H9 (cell line): ENCODE results near the gene DNAJC7. TPM values are rescaled to one million over a fixed set of nuclear protein-coding genes. Genes with fewer than 3 reads are reported as not detected.

Experiments used
- DNase-seq: peaks from one replicate; pipeline ENCODE4 v3.0.0-alpha.2; 2017
- H2AFZ ChIP-seq: one replicate; pipeline ENCODE4 v1.6.1; 2013; ENCODE audit warnings: mild to moderate bottlenecking, low read length, control low read depth, moderate library complexity
- H2AK5ac ChIP-seq: 2 replicates; pipeline ENCODE4 v1.6.1; 2013; ENCODE audit warnings: low read length, control low read depth, mixed read lengths; ENCODE audit not compliant: insufficient read length
- H2BK120ac ChIP-seq: one replicate; pipeline ENCODE4 v1.6.1; 2013; ENCODE audit warnings: low read depth, mild to moderate bottlenecking, low read length, control low read depth, inconsistent platforms; ENCODE audit not compliant: poor library complexity, severe bottlenecking
- H2BK12ac ChIP-seq: 2 replicates; pipeline ENCODE4 v1.6.1; 2013; ENCODE audit warnings: low read length, control low read depth, mixed read lengths, low read depth; ENCODE audit not compliant: insufficient read length
- H2BK15ac ChIP-seq: 2 replicates; pipeline ENCODE4 v1.6.1; 2013; ENCODE audit warnings: low read depth, low read length, control low read depth
- H2BK20ac ChIP-seq: one replicate; pipeline ENCODE4 v1.6.1; 2013; ENCODE audit warnings: low read depth, mild to moderate bottlenecking, low read length, control low read depth, inconsistent platforms; ENCODE audit not compliant: poor library complexity, severe bottlenecking
- H2BK5ac ChIP-seq: 2 replicates; pipeline ENCODE4 v1.6.1; 2013; ENCODE audit warnings: low read length, control low read depth, mixed read lengths; ENCODE audit not compliant: insufficient read length
- H3K14ac ChIP-seq: 2 replicates; pipeline ENCODE4 v1.6.1; 2013; ENCODE audit warnings: low read length, control low read depth; ENCODE audit not compliant: insufficient read depth
- H3K18ac ChIP-seq: 2 replicates; pipeline ENCODE4 v1.6.1; 2013; ENCODE audit warnings: low read depth, mild to moderate bottlenecking, mixed read lengths, low read length, control low read depth; ENCODE audit not compliant: insufficient read length
- H3K23ac ChIP-seq: 2 replicates; pipeline ENCODE4 v1.6.1; 2013; ENCODE audit warnings: low read length, control low read depth, mixed read lengths, low read depth; ENCODE audit not compliant: insufficient read length
- H3K23me2 ChIP-seq: 2 replicates; pipeline ENCODE4 v1.6.1; 2013; ENCODE audit warnings: low read depth, mild to moderate bottlenecking, mixed read lengths, low read length, control low read depth; ENCODE audit not compliant: insufficient read length, poor library complexity, severe bottlenecking
- H3K27ac ChIP-seq: 2 replicates; pipeline ENCODE4 v1.5.1; 2013; ENCODE audit warnings: low read length, control low read depth, mixed read lengths, low read depth; ENCODE audit not compliant: insufficient read length
- H3K27me3 ChIP-seq: 2 replicates; pipeline ENCODE4 v1.6.1; 2013; ENCODE audit warnings: low read length, control low read depth, inconsistent platforms; ENCODE audit not compliant: insufficient read depth
- H3K4ac ChIP-seq: 2 replicates; pipeline ENCODE4 v1.6.1; 2013; ENCODE audit warnings: low read depth, mild to moderate bottlenecking, control low read depth, inconsistent platforms, low read length, moderate library complexity
- H3K4me1 ChIP-seq: 2 replicates; pipeline ENCODE4 v1.6.1; 2013; ENCODE audit warnings: low read length, control low read depth, inconsistent platforms; ENCODE audit not compliant: insufficient read depth
- H3K4me2 ChIP-seq: 2 replicates; pipeline ENCODE4 v1.6.1; 2013; ENCODE audit warnings: low read length, control low read depth, mixed read lengths; ENCODE audit not compliant: insufficient read length, insufficient read depth
- H3K56ac ChIP-seq: 2 replicates; pipeline ENCODE4 v1.6.1; 2013; ENCODE audit warnings: low read depth, mild to moderate bottlenecking, mixed read lengths, low read length, control low read depth; ENCODE audit not compliant: insufficient read length
- H3K79me1 ChIP-seq: 2 replicates; pipeline ENCODE4 v1.6.1; 2013; ENCODE audit warnings: low read depth, mild to moderate bottlenecking, moderate library complexity, low read length, control low read depth, inconsistent platforms; ENCODE audit not compliant: insufficient read depth, poor library complexity, severe bottlenecking
- H3K79me2 ChIP-seq: 2 replicates; pipeline ENCODE4 v1.6.1; 2013; ENCODE audit warnings: low read length, control low read depth, inconsistent platforms; ENCODE audit not compliant: insufficient read depth
- H3K9ac ChIP-seq: 2 replicates; pipeline ENCODE4 v1.6.1; 2013; ENCODE audit warnings: low read length, control low read depth, mixed read lengths; ENCODE audit not compliant: insufficient read length; ENCODE audit errors: extremely low read depth
- H3K9me3 ChIP-seq: one replicate; pipeline ENCODE4 v1.6.1; 2013; ENCODE audit warnings: low read depth, low read length, inconsistent platforms; ENCODE audit not compliant: control insufficient read depth
- H3T11ph ChIP-seq: one replicate; pipeline ENCODE4 v1.6.1; 2013; ENCODE audit warnings: mild to moderate bottlenecking, low read length, control low read depth, inconsistent platforms
- H4K20me1 ChIP-seq: one replicate; pipeline ENCODE4 v1.6.1; 2013; ENCODE audit not compliant: control insufficient read depth, insufficient read length, insufficient read depth
- H4K5ac ChIP-seq: 2 replicates; pipeline ENCODE4 v1.6.1; 2013; ENCODE audit warnings: low read depth, mild to moderate bottlenecking, mixed read lengths, low read length, control low read depth; ENCODE audit not compliant: insufficient read length
- H4K8ac ChIP-seq: replicated peaks from 2 replicates; pipeline ENCODE4 v1.6.1; 2013; ENCODE audit warnings: low read length, control low read depth, mixed read lengths, low read depth; ENCODE audit not compliant: insufficient read length
- H4K91ac ChIP-seq: 2 replicates; pipeline ENCODE4 v1.6.1; 2013; ENCODE audit warnings: low read depth, mild to moderate bottlenecking, moderate library complexity, mixed read lengths, low read length, control low read depth; ENCODE audit not compliant: insufficient read length
- H3K27ac Mint-ChIP-seq, 3 experiments: 2 replicates in 2 of 3; 3 replicates in 1 of 3; pipeline ENCODE4 v1.8.0; 2020 to 2021; ENCODE audit warnings: mixed read lengths in 3 of 3, mild to moderate bottlenecking in 1 of 3, moderate library complexity in 1 of 3
- H3K27me3 Mint-ChIP-seq: 2 replicates; pipeline ENCODE4 v1.8.0; 2021; ENCODE audit warnings: low read depth, mild to moderate bottlenecking, moderate library complexity, mixed read lengths
- H3K36me3 Mint-ChIP-seq, 3 experiments: 2 replicates in 2 of 3; 3 replicates in 1 of 3; pipeline ENCODE4 v1.8.0; 2020 to 2021; ENCODE audit warnings: low read depth in 3 of 3, mixed read lengths in 3 of 3; ENCODE audit not compliant: insufficient read depth in 1 of 3
- H3K4me1 Mint-ChIP-seq, 2 experiments: 2 replicates each; pipeline ENCODE4 v1.8.0; 2020; ENCODE audit warnings: mixed read lengths in 2 of 2
- H3K4me3 Mint-ChIP-seq, 2 experiments: 2 replicates in 1 of 2; 3 replicates in 1 of 2; pipeline ENCODE4 v1.8.0; 2020 to 2021; ENCODE audit warnings: mild to moderate bottlenecking in 2 of 2, mixed read lengths in 2 of 2, moderate library complexity in 1 of 2
- H3K9me3 Mint-ChIP-seq, 2 experiments: 2 replicates in 1 of 2; 3 replicates in 1 of 2; pipeline ENCODE4 v1.8.0; 2020; ENCODE audit warnings: mild to moderate bottlenecking in 2 of 2, mixed read lengths in 2 of 2, moderate library complexity in 1 of 2
- CTCF ChIP-seq: fragments of 200-600 bp; sonication (generic); conservative IDR thresholded peaks from 3 replicates; pipeline ENCODE4 v1.8.0; 2021; ENCODE audit warnings: antibody characterized with exemption, mild to moderate bottlenecking
- WGBS: extraction: QIAGEN DNeasy Blood & Tissue Kit; methylation state at CpG from one replicate; pipeline ENCODE4 v1.1.7; 2013; ENCODE audit warnings: missing lambda C conversion rate, low lambda C conversion rate, mixed read lengths; ENCODE audit not compliant: insufficient read length; ENCODE audit errors: extremely low coverage; 5-methylcytosine and 5-hydroxymethylcytosine counted together
- total RNA-seq: library from RNA; stranded (reverse); gene quantifications from 2 replicates; pipeline ENCODE4 v1.2.1, GENCODE V29; 2021

DNAJC7 gene
- total RNA-seq, 1 experiment from 2014 or later, result 141 TPM

- Histone ChIP-seq H3K4me2 (no peak overlapping the region), H4K8ac (no peak overlapping the region), H3K4ac (no peak overlapping the region), H3T11ph (no peak overlapping the region), H2BK20ac (no peak overlapping the region), H4K20me1 (no peaks in the 10 kb centered on the region), H2BK12ac (no peak overlapping the region), H3K79me1 (no peaks in the 10 kb centered on the region), H3K4me1 (no peaks in the 10 kb centered on the region), H3K56ac (no peak overlapping the region), H3K23ac (no peak overlapping the region), H4K91ac (no peak overlapping the region), H3K9ac (no peak overlapping the region), H3K27me3 (no peaks in the 10 kb centered on the region), H4K5ac (no peak overlapping the region), H3K18ac (no peak overlapping the region), H3K27ac (no peak overlapping the region), H2BK15ac (no peak overlapping the region), H3K9me3 (no peaks in the 10 kb centered on the region), H2AK5ac (no peak overlapping the region), H2BK5ac (no peak overlapping the region), H2BK120ac (no peak overlapping the region), H2AFZ (no peak overlapping the region), H3K23me2 (peaks cover 11% of the 10 kb centered on the region), H3K14ac (no peak overlapping the region), H3K79me2 (no peaks in the 10 kb centered on the region)
- H3K27me3 Mint-ChIP-seq, result no peaks in the 10 kb centered on the region
- no peaks in the 10 kb centered on the region for H3K9me3 Mint-ChIP-seq
- H3K4me1 Mint-ChIP-seq, result peaks cover 7 to 15% of the 10 kb centered on the region in 2 experiments
- H3K4me3 Mint-ChIP-seq, result no peak overlapping the region
- no peak for DNase-seq
- TF ChIP-seq CTCF, result no peak
- WGBS, result no CpG with 5 or more reads among the region's 5 CpGs
- peaks cover 22 to 71% (median 68%) of the 10 kb centered on the region in 3 experiments for H3K36me3 Mint-ChIP-seq
- H3K27ac Mint-ChIP-seq, result peak overlapping the region in 2 of 3 experiments; percentile 20 to 68; a peak in 3 of 7 replicates
Observed at GRCh38 chr17:41970901-41971331, 46.3 kb downstream of the DNAJC7 start.
